OCI-LY3 (cell line): ENCODE data around the gene CPSF3.
"Not testable (repeated sequence)": the region's sequence is repeated elsewhere in the genome, so short reads cannot be mapped to it uniquely, and the experiment has no call there.

Experiments used
- H2AFZ ChIP-seq: fragments of 200-600, 300-600 bp; shearing (Covaris generic); 2 replicates; pipeline ENCODE4 v1.6.0; 2014; ENCODE audit warnings: antibody characterized with exemption, low read depth, low read length
- H3K27ac ChIP-seq: fragments of 200-600, 300-600 bp; sonication (generic); 2 replicates; pipeline ENCODE4 v1.5.1; 2014; ENCODE audit warnings: mild to moderate bottlenecking, low read length, moderate library complexity, mixed read lengths
- H3K27me3 ChIP-seq: fragments of 200-600, 300-600 bp; sonication (generic); 2 replicates; pipeline ENCODE4 v1.6.1; 2014; ENCODE audit warnings: low read depth, low read length, mixed read lengths
- H3K36me3 ChIP-seq: fragments of 200-600, 300-600 bp; sonication (generic); replicated peaks from 2 replicates; pipeline ENCODE3; 2014; ENCODE audit warnings: low read depth, low read length, mixed read lengths
- H3K4me1 ChIP-seq: fragments of 300-600, 200-600 bp; sonication (generic); 2 replicates; pipeline ENCODE4 v1.6.1; 2014; ENCODE audit warnings: low read length, mixed read lengths
- H3K4me2 ChIP-seq: fragments of 200-600, 300-600 bp; sonication (generic); 2 replicates; pipeline ENCODE4 v1.6.1; 2014; ENCODE audit warnings: low read length, mixed read lengths
- H3K4me3 ChIP-seq: fragments of 300-600, 200-600 bp; sonication (generic); 2 replicates; pipeline ENCODE4 v1.5.1; 2014; ENCODE audit warnings: antibody characterized with exemption, mild to moderate bottlenecking, low read length, moderate library complexity
- H3K79me2 ChIP-seq: fragments of 300-600, 200-600 bp; shearing (Covaris generic); 2 replicates; pipeline ENCODE4 v1.6.1; 2014; ENCODE audit warnings: mild to moderate bottlenecking, low read length, mixed read lengths
- H3K9ac ChIP-seq: fragments of 300-600, 200-600 bp; shearing (Covaris generic); 2 replicates; pipeline ENCODE4 v1.6.0; 2014; ENCODE audit warnings: mild to moderate bottlenecking, low read length, moderate library complexity
- H3K9me3 ChIP-seq: fragments of 200-600, 300-600 bp; shearing (Covaris generic); 2 replicates; pipeline ENCODE4 v1.6.1; 2014; ENCODE audit warnings: low read length, mixed read lengths; ENCODE audit not compliant: insufficient read depth
- H4K20me1 ChIP-seq: fragments of 200-600, 300-600 bp; sonication (generic); 2 replicates; pipeline ENCODE4 v1.6.1; 2016; ENCODE audit warnings: low read length, mixed read lengths; ENCODE audit not compliant: insufficient read depth
- EZH2phosphoT487 ChIP-seq: fragments of 200-600 bp; shearing (Covaris generic); IDR thresholded peaks from 2 replicates; pipeline ENCODE4 v1.6.1; 2018; ENCODE audit warnings: antibody characterized with exemption, mixed run types, low read depth
- TF ChIP-seq, protein P1 (sequence below): fragments of 200-600, 300-600 bp; sonication (generic); IDR thresholded peaks from 2 replicates; pipeline ENCODE4 v1.5.1; 2014; ENCODE audit warnings: antibody characterized with exemption, low read length, low read depth

The CPSF3 gene

DNA sequence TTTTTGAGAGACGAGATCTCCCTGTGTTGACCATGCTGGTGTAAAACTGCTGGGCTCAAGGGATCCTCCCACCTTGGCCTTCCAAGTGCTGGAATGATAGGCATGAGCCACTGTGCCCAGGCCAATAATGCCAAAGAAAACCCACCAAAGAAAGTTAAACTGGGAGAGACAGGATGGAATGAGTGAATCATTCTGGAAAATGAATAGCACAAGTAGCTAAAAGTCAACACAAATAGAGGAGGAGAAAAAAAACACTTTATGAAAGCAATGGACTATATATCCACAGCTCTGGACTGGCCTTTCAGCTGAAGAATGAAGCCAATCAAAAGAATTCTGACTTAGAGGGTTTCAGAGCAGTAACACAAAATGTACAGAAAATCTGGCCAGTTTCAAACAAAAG, 74.8 kb downstream of the CPSF3 start:
- no peak overlapping the region for H3K9ac ChIP-seq
- peaks cover 19% of the 10 kb centered on the region for H4K20me1 ChIP-seq
- no peak overlapping the region for H2AFZ ChIP-seq
- TF ChIP-seq, protein P1, sequence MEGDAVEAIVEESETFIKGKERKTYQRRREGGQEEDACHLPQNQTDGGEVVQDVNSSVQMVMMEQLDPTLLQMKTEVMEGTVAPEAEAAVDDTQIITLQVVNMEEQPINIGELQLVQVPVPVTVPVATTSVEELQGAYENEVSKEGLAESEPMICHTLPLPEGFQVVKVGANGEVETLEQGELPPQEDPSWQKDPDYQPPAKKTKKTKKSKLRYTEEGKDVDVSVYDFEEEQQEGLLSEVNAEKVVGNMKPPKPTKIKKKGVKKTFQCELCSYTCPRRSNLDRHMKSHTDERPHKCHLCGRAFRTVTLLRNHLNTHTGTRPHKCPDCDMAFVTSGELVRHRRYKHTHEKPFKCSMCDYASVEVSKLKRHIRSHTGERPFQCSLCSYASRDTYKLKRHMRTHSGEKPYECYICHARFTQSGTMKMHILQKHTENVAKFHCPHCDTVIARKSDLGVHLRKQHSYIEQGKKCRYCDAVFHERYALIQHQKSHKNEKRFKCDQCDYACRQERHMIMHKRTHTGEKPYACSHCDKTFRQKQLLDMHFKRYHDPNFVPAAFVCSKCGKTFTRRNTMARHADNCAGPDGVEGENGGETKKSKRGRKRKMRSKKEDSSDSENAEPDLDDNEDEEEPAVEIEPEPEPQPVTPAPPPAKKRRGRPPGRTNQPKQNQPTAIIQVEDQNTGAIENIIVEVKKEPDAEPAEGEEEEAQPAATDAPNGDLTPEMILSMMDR, result no peak
- no peak for TF ChIP-seq EZH2phosphoT487
- H3K27me3 ChIP-seq, result no peaks in the 10 kb centered on the region
- H3K79me2 ChIP-seq, result no peaks in the 10 kb centered on the region
- H3K4me2 ChIP-seq, result no peak overlapping the region
- no peaks in the 10 kb centered on the region for H3K9me3 ChIP-seq
- peaks cover 17% of the 10 kb centered on the region for H3K36me3 ChIP-seq
- H3K27ac ChIP-seq, result no peak overlapping the region
- no peak overlapping the region for H3K4me3 ChIP-seq
- H3K4me1 ChIP-seq, result peaks cover 15% of the 10 kb centered on the region

DNA sequence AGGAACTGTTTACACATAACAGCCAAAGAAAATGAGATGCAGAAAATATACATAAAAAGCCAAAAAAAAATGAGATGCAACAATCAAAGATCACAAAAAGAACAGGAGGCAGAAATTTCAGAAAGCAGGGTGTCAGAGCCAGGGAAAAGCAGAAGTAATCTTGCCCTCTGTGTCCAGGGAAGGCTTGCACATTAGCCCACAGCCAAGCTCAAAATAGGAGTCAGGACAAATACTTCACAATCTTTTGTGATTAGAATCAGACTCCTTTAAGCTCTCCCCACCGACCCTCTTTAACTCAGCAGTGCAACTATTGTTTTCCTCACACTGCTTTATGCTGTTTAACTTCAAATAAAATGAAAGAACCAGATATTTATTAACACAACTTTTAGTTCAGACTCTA, 85.5 kb downstream of the CPSF3 start:
- H3K9me3 ChIP-seq, result no peaks in the 10 kb centered on the region
- no peaks in the 10 kb centered on the region for H3K4me1 ChIP-seq
- H4K20me1 ChIP-seq, result no peaks in the 10 kb centered on the region
- no peak overlapping the region for H3K4me2 ChIP-seq
- no peak overlapping the region for H3K9ac ChIP-seq
- H3K4me3 ChIP-seq, result no peak overlapping the region
- H3K36me3 ChIP-seq, result no peaks in the 10 kb centered on the region
- no peak overlapping the region for H3K27ac ChIP-seq
- no peak for TF ChIP-seq EZH2phosphoT487
- TF ChIP-seq, protein P1, result no peak
- no peaks in the 10 kb centered on the region for H3K27me3 ChIP-seq
- no peak overlapping the region for H2AFZ ChIP-seq
- no peaks in the 10 kb centered on the region for H3K79me2 ChIP-seq

DNA sequence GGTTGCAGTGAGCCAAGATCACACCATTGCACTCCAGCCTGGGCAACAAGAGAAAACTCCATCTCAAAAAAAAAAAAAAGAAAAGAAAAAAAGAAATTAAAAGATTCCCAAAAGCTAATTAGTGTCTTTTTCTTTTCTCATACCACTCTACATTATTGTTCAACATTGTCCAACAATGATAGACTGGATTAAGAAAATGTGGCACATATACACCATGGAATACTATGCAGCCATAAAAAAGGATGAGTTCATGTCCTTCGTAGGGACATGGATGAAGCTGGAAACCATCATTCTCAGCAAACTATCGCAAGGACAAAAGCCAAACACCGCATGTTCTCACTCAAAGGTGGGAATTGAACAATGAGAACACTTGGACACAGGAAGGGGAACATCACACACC, 90.5 kb downstream of the CPSF3 start:
- H3K9ac ChIP-seq, H3K27me3 ChIP-seq, H3K4me3 ChIP-seq, H3K27ac ChIP-seq, H3K4me1 ChIP-seq, H3K9me3 ChIP-seq, H4K20me1 ChIP-seq, H3K79me2 ChIP-seq, H2AFZ ChIP-seq, H3K36me3 ChIP-seq, H3K4me2 ChIP-seq: not testable (repeated sequence)

DNA sequence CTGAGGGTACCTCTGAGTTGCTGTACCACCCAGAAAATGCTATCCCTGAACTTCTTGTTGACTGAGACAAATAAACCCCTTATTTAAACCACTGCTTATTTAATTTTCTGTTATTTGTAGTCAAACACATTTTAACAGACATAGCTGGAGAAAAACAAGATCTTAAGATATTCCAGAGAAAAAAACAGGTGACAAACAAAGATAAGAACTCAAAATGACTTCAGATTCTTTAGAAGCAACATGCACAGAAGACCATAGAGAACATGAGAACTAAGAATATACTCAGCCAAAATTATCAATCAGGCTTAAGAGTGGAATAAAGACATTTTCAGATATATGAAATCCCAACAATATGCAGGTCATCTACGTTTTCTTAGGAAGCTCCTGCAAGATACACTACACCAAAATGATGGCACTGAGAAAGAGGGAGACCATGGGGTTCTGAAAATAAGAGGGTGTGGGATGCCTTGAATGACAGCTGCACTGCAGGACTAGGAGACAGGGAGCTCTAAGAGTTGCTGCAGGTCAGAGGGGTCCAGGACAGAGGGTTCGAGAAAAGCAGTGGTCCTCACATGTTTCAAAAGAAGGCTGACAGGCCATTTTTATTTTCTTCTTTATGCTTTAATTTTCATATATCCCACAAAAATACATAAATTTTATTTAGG, 93.8 kb downstream of the CPSF3 start:
- no peak overlapping the region for H2AFZ ChIP-seq
- no peak overlapping the region for H3K4me2 ChIP-seq
- no peaks in the 10 kb centered on the region for H4K20me1 ChIP-seq
- H3K4me1 ChIP-seq, result no peaks in the 10 kb centered on the region
- H3K9ac ChIP-seq, result no peak overlapping the region
- no peaks in the 10 kb centered on the region for H3K9me3 ChIP-seq
- H3K79me2 ChIP-seq, result no peaks in the 10 kb centered on the region
- no peak overlapping the region for H3K27ac ChIP-seq
- peaks cover 17% of the 10 kb centered on the region for H3K36me3 ChIP-seq
- no peak overlapping the region for H3K4me3 ChIP-seq
- H3K27me3 ChIP-seq, result no peaks in the 10 kb centered on the region
- TF ChIP-seq, protein P1, result no peak
- TF ChIP-seq EZH2phosphoT487, result no peak
